Islet of Langerhans (tissue), 1 donor: ENCODE results near the gene ZBTB40.

ENCODE experiments used
- FAIRE-seq: peaks from one replicate; lab custom pipeline; 2011; peaks lifted over from hg19 to GRCh38; lab: Jason Lieb, UNC

The ZBTB40 gene

DNA sequence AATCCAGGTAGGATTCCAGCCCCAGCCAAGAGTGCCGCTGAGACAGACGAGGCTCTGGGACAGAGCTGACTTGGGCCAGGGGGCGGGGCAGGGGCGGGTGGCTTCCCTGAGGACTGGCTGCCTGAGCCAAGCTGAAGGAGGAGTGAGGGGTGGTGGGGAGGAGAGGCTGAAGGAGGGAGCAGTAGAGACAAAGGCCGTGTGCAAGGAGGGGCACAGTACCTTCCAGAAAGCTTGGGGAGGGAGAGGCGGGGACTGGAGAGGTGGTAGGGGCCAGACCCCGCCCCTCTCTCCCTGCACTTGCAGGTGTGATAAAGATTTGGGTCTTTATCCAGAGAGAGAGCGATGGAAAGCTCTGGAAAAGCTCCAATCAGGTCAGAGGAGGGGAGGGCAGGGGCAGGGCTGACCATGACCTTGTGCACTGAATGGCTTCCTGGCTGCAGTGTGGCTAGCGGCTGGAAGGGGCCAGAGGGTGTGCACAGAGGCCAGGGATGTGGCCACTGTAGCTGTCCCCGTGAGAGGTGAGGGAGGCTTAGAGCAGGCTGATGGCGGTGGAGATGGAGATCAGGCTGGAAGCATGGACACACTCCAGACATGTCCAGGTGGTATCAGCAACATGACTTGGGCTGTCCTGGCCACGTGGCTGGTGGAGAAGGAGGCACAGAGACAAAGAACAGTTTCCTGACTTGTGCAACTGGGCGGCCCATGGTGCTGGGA lies 104.9 kb downstream of the ZBTB40 start:
- no peak for FAIRE-seq

DNA sequence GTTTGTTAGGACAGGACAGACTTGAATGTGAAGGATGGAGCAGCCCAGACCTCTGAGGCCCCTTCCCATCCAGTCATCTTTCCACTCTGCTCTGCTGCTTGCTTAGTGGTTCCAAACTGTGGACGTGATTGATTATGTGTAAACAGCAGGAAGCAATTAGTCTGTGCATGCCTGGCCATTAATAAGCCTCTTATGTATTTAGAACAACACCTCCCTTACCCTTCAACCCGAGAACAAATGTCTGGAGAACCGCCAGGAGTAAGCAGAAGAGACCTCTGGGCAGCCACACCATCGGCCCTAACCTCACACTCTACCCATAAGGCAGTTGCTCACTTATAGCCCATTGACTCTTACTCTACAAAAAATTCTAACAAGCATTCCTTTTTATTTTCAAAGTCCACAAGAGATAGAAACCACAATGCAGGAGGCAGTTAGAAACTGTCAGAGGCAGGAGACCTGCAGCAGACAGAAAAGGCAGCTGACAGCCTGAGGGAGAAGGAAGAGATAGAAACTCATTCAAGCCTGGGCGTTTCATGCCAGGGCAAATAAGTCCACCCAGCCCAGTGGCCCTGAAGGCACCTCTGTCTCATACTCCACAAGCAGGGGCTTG lies 105.8 kb downstream of the ZBTB40 start:
- FAIRE-seq, result no peak

DNA sequence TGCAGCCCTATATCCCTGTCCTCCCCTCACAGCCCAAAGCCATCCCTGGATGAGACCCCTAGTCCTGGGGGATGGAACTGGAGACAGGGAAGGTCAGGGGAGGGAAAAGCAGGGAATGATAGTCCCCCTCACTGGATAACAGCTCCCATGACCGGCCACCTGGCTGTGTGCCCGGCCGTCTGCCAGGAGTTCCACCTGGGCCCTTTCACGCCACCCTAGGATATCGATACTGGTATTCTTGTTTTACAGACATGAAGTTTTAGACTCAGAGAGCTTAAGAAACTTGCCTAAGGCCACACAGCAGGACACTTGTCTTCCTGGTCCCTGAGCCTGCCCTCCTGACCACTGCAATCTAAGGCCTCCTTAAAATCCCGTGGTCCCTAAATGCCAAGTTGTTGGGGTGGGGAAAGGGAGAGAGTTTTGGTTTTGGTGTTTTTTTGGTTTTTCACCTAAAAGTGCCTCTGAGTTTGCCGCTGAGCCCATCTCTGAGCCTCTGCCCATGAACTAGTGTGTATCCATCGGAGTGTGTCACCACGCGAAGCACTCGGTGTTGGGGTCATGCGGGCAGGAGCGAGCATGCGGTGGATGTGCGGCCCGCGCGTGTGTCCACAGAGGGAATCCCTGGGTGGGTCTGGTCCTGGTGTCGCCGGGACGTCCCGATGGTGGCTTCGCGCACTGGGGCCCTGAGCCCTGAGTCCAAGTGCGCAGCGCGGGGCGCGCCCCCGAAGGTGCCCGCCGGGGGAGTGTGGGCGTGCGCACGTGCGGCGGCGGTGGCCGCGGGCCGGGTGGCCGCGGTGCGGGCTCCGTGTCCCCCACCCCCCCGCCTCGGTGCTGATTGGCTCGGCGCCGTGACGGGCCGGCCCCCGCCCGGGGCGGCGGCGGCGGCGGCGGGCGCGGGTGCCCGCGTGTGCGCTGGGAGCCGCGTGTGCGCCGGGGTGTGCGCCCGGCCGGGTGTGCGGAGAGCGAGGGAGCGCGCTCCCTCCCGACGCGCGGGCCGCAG lies 111.2 kb downstream of the ZBTB40 start, which contains the start of gene EPHA8:
Gene EPHA8 (plus strand): TSS at position 906 of the 1,000 bp plus-strand sequence. CDS start 147 bp downstream, outside the sequence.
- FAIRE-seq, result no peak

- no peak for FAIRE-seq
Observed at GRCh38 chr1:22563671-22564602, 112.3 kb downstream of the ZBTB40 start.

DNA sequence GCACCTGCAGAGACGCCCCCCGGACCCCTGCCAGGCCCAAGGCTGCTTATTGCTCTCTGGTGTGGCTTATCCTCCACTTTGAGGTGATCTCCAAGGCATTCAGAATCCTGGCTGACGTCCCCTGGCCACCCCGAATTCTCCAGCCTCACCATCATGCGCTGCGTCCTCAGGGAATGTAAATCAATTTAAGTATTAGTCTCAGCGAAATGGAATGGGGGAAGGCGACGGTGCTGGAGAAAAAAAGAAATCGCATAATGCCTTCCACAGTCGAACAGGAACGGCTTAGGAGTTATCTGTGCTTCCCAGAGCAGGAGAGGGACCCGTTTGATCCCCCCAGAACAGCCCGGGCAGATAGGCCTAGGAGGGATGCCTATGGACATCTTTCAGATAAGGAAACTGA lies 114.5 kb downstream of the ZBTB40 start:
- FAIRE-seq, result no peak

- no peak for FAIRE-seq
Observed at GRCh38 chr1:22567197-22567596, 115.5 kb downstream of the ZBTB40 start.

DNA sequence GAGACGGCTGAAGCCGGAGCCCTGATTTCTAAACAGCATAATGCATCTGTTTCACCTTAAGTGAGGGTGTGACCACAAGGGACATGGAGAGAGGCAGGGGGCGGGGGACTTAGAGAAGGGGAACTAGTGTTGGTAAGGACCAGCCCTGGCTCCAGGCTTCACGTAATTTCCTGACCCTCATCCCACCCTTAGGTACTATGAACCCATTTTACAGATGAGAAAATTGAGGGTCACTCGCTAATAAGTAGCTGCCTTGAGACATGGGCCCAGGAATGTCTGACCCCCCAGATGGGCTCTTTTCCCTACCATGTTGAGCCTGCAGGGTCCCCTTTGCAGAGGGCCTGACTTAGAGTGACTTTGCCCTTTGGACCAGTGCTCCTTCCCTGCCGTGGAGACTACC lies 116.3 kb downstream of the ZBTB40 start:
- no peak for FAIRE-seq

DNA sequence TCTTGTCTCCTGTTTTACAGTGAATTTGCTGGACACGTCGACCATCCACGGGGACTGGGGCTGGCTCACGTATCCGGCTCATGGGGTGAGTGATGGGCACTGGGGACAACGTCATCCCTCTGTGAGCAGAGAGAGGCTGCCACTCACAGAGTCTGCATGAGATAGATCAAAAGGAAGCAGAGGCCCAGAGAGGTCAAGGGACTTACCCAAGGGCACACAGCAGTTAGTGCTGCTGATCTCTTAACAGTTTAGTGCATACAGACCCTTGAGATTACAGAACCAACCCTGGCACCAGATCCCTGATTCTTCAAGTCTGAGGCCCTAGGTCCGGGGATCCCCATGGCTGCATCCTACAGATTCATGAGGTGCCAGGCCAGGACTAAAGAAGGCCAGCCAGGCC lies 117.6 kb downstream of the ZBTB40 start:
- no peak for FAIRE-seq

DNA sequence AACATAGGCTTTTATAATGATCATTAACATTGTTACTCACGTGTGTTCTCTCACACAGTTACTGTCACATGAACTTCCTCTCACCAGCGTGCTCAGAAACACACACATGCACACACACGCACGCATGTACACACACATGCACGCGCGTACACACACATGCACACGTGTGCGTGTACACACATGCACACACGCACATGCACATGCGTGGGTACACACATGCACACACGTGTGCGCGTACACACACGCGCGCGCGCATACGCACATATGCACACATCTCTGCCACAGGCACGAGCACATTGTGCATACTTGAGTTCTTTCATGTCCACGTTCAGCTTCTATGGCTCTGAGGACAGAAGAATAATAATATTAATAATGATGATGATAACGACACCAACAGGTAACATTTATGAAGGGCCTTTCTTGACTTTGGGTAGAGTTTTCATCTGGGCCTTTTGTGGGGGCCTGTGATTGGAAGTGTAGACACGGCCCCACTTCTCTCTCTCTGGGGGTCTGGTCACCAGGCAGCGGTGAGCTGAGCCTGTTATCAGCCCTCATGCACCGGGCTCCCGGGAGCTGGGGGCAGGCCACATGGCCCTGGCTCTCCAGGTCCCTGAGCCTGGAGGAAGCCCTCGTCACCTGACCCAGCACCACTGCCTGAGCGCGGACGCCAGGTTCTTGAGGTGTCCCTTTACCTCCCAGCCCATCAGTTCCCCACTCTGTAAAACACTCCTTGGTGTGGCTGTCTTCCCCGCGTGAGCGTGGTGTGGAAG lies 118.7 kb downstream of the ZBTB40 start:
- FAIRE-seq, result no peak

DNA sequence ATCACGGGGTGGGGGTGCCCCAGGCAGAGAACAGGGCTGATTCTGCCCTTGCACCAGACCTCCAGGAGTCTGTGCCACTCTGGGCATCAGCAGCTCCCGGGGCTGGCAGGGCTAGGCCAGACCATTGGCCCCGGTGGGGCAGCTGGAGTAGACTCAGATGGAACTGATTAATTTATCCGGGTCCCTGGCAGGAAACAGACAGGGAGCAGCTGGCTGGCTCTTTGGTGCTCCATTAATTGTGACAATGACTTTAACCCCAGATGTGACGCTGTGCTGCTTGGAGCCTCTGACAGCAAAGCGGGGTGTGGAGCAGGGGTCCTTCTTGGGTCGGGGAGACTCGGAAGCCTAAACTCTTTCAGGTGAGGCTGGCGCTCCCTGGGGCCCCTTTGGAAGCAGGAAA lies 121.2 kb downstream of the ZBTB40 start:
- FAIRE-seq, result no peak

GRCh38 chr1:22573237-22573636 lies 121.6 kb downstream of the ZBTB40 start:
- FAIRE-seq, result no peak

GRCh38 chr1:22575532-22576149 lies 124.0 kb downstream of the ZBTB40 start:
- no peak for FAIRE-seq

DNA sequence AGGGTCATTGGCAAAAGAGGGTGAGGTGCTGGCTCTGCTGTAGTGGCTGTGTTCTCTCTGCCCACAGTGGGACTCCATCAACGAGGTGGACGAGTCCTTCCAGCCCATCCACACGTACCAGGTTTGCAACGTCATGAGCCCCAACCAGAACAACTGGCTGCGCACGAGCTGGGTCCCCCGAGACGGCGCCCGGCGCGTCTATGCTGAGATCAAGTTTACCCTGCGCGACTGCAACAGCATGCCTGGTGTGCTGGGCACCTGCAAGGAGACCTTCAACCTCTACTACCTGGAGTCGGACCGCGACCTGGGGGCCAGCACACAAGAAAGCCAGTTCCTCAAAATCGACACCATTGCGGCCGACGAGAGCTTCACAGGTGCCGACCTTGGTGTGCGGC lies 124.5 kb downstream of the ZBTB40 start:
- no peak for FAIRE-seq

DNA sequence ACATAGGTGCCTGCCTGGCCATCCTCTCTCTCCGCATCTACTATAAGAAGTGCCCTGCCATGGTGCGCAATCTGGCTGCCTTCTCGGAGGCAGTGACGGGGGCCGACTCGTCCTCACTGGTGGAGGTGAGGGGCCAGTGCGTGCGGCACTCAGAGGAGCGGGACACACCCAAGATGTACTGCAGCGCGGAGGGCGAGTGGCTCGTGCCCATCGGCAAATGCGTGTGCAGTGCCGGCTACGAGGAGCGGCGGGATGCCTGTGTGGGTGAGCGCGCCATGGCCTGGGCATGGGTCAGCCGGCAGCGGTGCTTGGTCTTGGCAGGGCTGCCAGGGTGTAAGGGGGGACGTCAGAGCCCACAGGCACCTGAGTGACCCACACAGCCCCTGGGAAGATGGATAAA lies 125.0 kb downstream of the ZBTB40 start:
- no peak for FAIRE-seq

DNA sequence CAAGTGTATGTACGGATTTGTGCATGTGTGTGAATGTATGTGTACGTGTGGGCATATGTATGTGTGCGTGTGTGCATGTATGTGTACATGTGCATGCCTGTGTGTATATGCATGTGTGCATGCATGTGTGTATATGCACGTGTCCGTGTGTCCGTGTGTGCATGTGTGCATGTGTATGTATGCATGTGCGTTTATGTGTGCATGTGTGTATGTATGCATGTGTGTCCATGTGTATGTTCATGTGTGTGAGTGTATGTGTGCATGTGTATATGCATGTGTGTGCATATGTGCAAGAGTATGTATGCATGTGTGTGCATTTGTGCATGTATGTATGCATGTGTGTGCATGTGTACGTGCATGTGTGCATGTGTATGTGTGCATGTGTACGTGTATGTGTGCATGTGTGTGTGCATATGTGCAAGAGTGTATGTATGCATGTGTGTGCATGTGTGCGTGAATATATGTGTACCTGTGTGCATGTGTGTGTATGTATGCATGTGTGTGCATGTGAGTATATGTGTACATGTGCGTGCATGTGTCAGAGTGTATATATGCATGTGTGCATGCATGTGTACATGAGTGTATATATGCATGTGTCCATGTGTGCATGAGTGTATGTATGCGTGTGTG lies 127.2 kb downstream of the ZBTB40 start:
- FAIRE-seq, result no peak

DNA sequence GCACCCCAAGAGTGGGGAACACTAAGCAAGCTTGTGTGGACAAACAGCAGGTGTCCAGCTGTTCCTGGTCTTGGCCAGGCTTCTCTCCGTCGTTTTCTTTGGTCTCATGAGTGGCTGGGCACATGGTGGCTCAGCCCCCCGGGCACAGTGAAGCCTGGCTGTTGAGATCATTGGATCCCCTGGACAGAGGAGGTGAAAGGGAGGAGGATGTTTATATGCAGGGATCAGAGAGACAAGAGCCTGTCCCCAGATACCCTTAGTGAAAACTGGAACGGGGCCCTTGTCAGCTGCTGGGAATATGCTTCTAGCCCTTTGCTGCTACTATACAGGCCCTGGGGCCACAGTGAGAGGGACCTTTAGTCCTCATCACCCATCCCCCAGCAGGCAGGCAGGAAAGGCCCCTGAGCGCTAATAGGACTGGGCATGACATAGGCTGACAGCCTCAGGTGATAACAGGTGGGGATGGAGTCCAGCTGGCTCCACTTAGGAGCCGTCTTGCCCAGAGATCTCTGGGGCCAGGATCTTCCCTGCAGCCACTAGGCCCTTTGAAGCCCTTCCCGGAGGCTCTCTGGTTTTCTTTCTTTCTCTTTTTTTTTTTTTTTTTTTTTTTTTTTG lies 128.0 kb downstream of the ZBTB40 start:
- FAIRE-seq, result no peak
